Measurements from ENCODE around the gene SURF4.

- TF ChIP-seq, protein P1, sequence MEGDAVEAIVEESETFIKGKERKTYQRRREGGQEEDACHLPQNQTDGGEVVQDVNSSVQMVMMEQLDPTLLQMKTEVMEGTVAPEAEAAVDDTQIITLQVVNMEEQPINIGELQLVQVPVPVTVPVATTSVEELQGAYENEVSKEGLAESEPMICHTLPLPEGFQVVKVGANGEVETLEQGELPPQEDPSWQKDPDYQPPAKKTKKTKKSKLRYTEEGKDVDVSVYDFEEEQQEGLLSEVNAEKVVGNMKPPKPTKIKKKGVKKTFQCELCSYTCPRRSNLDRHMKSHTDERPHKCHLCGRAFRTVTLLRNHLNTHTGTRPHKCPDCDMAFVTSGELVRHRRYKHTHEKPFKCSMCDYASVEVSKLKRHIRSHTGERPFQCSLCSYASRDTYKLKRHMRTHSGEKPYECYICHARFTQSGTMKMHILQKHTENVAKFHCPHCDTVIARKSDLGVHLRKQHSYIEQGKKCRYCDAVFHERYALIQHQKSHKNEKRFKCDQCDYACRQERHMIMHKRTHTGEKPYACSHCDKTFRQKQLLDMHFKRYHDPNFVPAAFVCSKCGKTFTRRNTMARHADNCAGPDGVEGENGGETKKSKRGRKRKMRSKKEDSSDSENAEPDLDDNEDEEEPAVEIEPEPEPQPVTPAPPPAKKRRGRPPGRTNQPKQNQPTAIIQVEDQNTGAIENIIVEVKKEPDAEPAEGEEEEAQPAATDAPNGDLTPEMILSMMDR (conservative IDR thresholded peaks at IDR 0.05; ENCODE audit: low read length) = no peak
- no peak for TF ChIP-seq EZH2phosphoT487 (IDR thresholded peaks at IDR 0.05; ENCODE audit: borderline replicate concordance)
These were observed 30.9 kb downstream of the SURF4 start for GRCh38 chr9:133344979-133345378.

Measured in Loucy (cell line).